Common myeloid progenitor, CD34-positive (primary cell): ENCODE data around the gene CEPT1.

Source experiments
- CTCF ChIA-PET: fragments of 350-600 bp; sonication (Branson Sonifier 250); formaldehyde crosslinking; loops from one replicate; lab custom pipeline; 2021; ENCODE audit warnings: antibody characterized with exemption; lab: Charles Lee
- POLR2A ChIA-PET: fragments of 350-600 bp; sonication (Branson Sonifier 250); formaldehyde crosslinking; loops from one replicate; lab custom pipeline; 2021; ENCODE audit warnings: antibody characterized with exemption; lab: Charles Lee
- DNase-seq, 3 donors: peaks; one replicate each; pipeline versions ENCODE4 v3.0.0 to v3.0.0-alpha.2; 2013
- H3K27ac ChIP-seq, 2 experiments: 1 replicate in 1 of 2; 2 replicates in 1 of 2; pipeline ENCODE4 v1.7.0; 2013; ENCODE audit warnings: inconsistent platforms in 2 of 2, low read length in 2 of 2, mild to moderate bottlenecking in 2 of 2, low read depth in 1 of 2, moderate library complexity in 1 of 2; ENCODE audit not compliant: severe bottlenecking in 2 of 2, insufficient read depth in 1 of 2, poor library complexity in 1 of 2
- H3K27me3 ChIP-seq, 5 experiments: replicated peaks in 2 of 5; 1 replicate in 3 of 5; 2 replicates in 2 of 5; pipeline versions ENCODE4 v1.6.1 to v1.7.0; 2013; ENCODE audit warnings: low read length in 4 of 5, mild to moderate bottlenecking in 2 of 5, moderate library complexity in 2 of 5, inconsistent platforms in 1 of 5; ENCODE audit not compliant: insufficient read depth in 5 of 5, control insufficient read depth in 4 of 5
- H3K36me3 ChIP-seq, 4 experiments: 1 replicate in 2 of 4; 2 replicates in 2 of 4; pipeline versions ENCODE4 v1.6.1 to v1.7.0; 2013; ENCODE audit warnings: low read length in 3 of 4, control low read depth in 1 of 4, mild to moderate bottlenecking in 1 of 4; ENCODE audit not compliant: control insufficient read depth in 4 of 4, insufficient read depth in 4 of 4
- H3K4me1 ChIP-seq, 4 experiments: 1 replicate in 3 of 4; 2 replicates in 1 of 4; pipeline versions ENCODE4 v1.6.1 to v1.7.1; 2013; ENCODE audit warnings: low read length in 3 of 4, mild to moderate bottlenecking in 3 of 4, control low read depth in 1 of 4, inconsistent platforms in 1 of 4, moderate library complexity in 1 of 4; ENCODE audit not compliant: control insufficient read depth in 4 of 4, insufficient read depth in 4 of 4; ENCODE audit errors: control extremely low read depth in 1 of 4
- H3K4me3 ChIP-seq, 7 experiments: 1 replicate in 4 of 7; 2 replicates in 3 of 7; pipeline versions ENCODE4 v1.5.1 to v1.7.0; 2013; ENCODE audit warnings: mild to moderate bottlenecking in 7 of 7, low read length in 6 of 7, moderate library complexity in 6 of 7, inconsistent platforms in 2 of 7, low read depth in 2 of 7, control low read depth in 1 of 7; ENCODE audit not compliant: insufficient read depth in 4 of 7, control insufficient read depth in 1 of 7; ENCODE audit errors: extremely low read depth in 1 of 7
- H3K9me3 ChIP-seq, 5 experiments: 1 replicate in 4 of 5; 2 replicates in 1 of 5; pipeline versions ENCODE4 v1.6.1 to v1.7.1; 2013; ENCODE audit warnings: low read length in 4 of 5, mild to moderate bottlenecking in 2 of 5, inconsistent platforms in 1 of 5, low read depth in 1 of 5, moderate library complexity in 1 of 5; ENCODE audit not compliant: control insufficient read depth in 4 of 5, insufficient read depth in 2 of 5; ENCODE audit errors: control extremely low read depth in 1 of 5
- WGBS: methylation state at CpG from one replicate; pipeline ENCODE4 v1.1.5; 2013; ENCODE audit not compliant: insufficient coverage; 5-methylcytosine and 5-hydroxymethylcytosine counted together

Gene CEPT1

GRCh38 chr1:111202707-111203623 lies 62.9 kb downstream of the CEPT1 start:
- DNase-seq: no peak
- CTCF ChIA-PET: interaction anchor here (0.6 to 10.2 kb wide), 5 partner anchors 11 to 203 kb away, joined by 3 to 123 read pairs (median 3); no protein-coding TSS in a partner anchor
- WGBS: 34% methylated on average over 3 of the region's 4 CpGs
- H3K27ac ChIP-seq: peak overlapping the region in 1 of 2 experiments; percentile 52
- no peaks in the 10 kb centered on the region for H3K9me3 ChIP-seq
- POLR2A ChIA-PET: interaction anchor here (0.6 to 1.7 kb wide), 3 partner anchors 13 to 284 kb away, joined by 3 to 5 read pairs (median 3); no protein-coding TSS in a partner anchor
- peak overlapping the region in 5 of 7 experiments; percentile 36 to 79 (median 60) for H3K4me3 ChIP-seq
- peaks cover 27 to 90% (median 61%) of the 10 kb centered on the region in 4 experiments for H3K4me1 ChIP-seq
- peaks cover 0 to 5% (median 3%) of the 10 kb centered on the region in 4 experiments for H3K36me3 ChIP-seq
- no peaks in the 10 kb centered on the region for H3K27me3 ChIP-seq

- Histone ChIP-seq H3K9me3 (no peaks in the 10 kb centered on the region), H3K36me3 (peaks cover 0 to under 1% (median under 1%) of the 10 kb centered on the region in 4 experiments), H3K4me1 (peaks cover 27 to 85% (median 61%) of the 10 kb centered on the region in 4 experiments), H3K27me3 (no peaks in the 10 kb centered on the region), H3K27ac (peak overlapping the region in 1 of 2 experiments; percentile 67), H3K4me3 (peak overlapping the region; percentile 46 to 79 (median 52))
- DNase-seq: peak; percentile 77 to 93 (median 89)
- ChIA-PET CTCF (interaction anchor here (1.0 to 10.2 kb wide), 4 partner anchors 10 to 16 kb away, joined by 3 to 123 read pairs (median 3); no protein-coding TSS in a partner anchor), POLR2A (interaction anchor here (0.5 to 1.7 kb wide), 2 partner anchors 11 to 13 kb away, joined by 3 to 5 read pairs; no protein-coding TSS in a partner anchor)
- WGBS: 0% methylated on average over 35 of the region's 41 CpGs
Observed at GRCh38 chr1:111203681-111204200, 63.7 kb downstream of the CEPT1 start.

- H3K4me1 ChIP-seq: peaks cover 27 to 79% (median 57%) of the 10 kb centered on the region in 4 experiments
- peak in 2 of 3 donors; percentile 54 to 66 for DNase-seq
- under 1% methylated on average over 57 of the region's 61 CpGs for WGBS
- no peaks in the 10 kb centered on the region for H3K36me3 ChIP-seq
- ChIA-PET CTCF (interaction anchor here (1.0 to 10.2 kb wide), 4 partner anchors 10 to 16 kb away, joined by 3 to 123 read pairs (median 3); no protein-coding TSS in a partner anchor), POLR2A (interaction anchor here (0.5 to 1.7 kb wide), 2 partner anchors 11 to 12 kb away, joined by 3 to 5 read pairs; no protein-coding TSS in a partner anchor)
- no peaks in the 10 kb centered on the region for H3K27me3 ChIP-seq
- H3K4me3 ChIP-seq: peak overlapping the region; percentile 46 to 79 (median 52)
- no peaks in the 10 kb centered on the region for H3K9me3 ChIP-seq
- H3K27ac ChIP-seq: peak overlapping the region in 1 of 2 experiments; percentile 67
Observed at GRCh38 chr1:111204201-111204982, 64.4 kb downstream of the CEPT1 start.

GRCh38 chr1:111204983-111205713 lies 65.1 kb downstream of the CEPT1 start:
- H3K4me1 ChIP-seq: peaks cover 27 to 71% (median 50%) of the 10 kb centered on the region in 4 experiments
- H3K36me3 ChIP-seq: no peaks in the 10 kb centered on the region
- DNase-seq: peak in 1 of 3 donors; percentile 33
- CTCF ChIA-PET: interaction anchor here (10.2 kb wide), 1 partner anchor 14 kb away, joined by 123 read pairs; no protein-coding TSS in a partner anchor
- WGBS: 49% methylated on average over 5 of the region's 9 CpGs
- H3K9me3 ChIP-seq: no peaks in the 10 kb centered on the region
- POLR2A ChIA-PET: interaction anchor here (1.7 kb wide), 1 partner anchor 11 kb away, joined by 5 read pairs; no protein-coding TSS in a partner anchor
- H3K27me3 ChIP-seq: no peaks in the 10 kb centered on the region
- H3K27ac ChIP-seq: no peak overlapping the region
- peak overlapping the region in 5 of 7 experiments; percentile 49 to 79 (median 61) for H3K4me3 ChIP-seq

- ChIA-PET POLR2A (no interaction called here), CTCF (interaction anchor here (0.6 to 1.7 kb wide), 3 partner anchors 8 to 16 kb away, joined by 3 to 5 read pairs (median 4); no protein-coding TSS in a partner anchor)
- Histone ChIP-seq H3K9me3 (no peaks in the 10 kb centered on the region), H3K4me3 (peak overlapping the region in 1 of 7 experiments; percentile 79), H3K4me1 (peaks cover 27 to 66% (median 45%) of the 10 kb centered on the region in 4 experiments), H3K27me3 (no peaks in the 10 kb centered on the region), H3K36me3 (no peaks in the 10 kb centered on the region), H3K27ac (no peak overlapping the region)
- WGBS: no CpG with 5 or more reads among the region's 2 CpGs
- DNase-seq: peak in 2 of 3 donors; percentile 46 to 62
Observed at GRCh38 chr1:111205714-111206050, 65.7 kb downstream of the CEPT1 start.

- WGBS: 100% methylated on average over 1 of the region's 1 CpG
- peaks cover 16 to 50% (median 27%) of the 10 kb centered on the region in 4 experiments for H3K4me1 ChIP-seq
- peaks cover 0 to 5% (median 0%) of the 10 kb centered on the region in 5 experiments for H3K9me3 ChIP-seq
- no peaks in the 10 kb centered on the region for H3K36me3 ChIP-seq
- CTCF ChIA-PET: interaction anchor here (1.0 kb wide), 1 partner anchor 11 kb away, joined by 4 read pairs; no protein-coding TSS in a partner anchor
- no peaks in the 10 kb centered on the region for H3K27me3 ChIP-seq
- DNase-seq: no peak
- no peak overlapping the region for H3K4me3 ChIP-seq
- no peak overlapping the region for H3K27ac ChIP-seq
- POLR2A ChIA-PET: no interaction called here
Observed at GRCh38 chr1:111208921-111209320, 68.9 kb downstream of the CEPT1 start.
